ENCODE results near the gene FDX1.

Gene FDX1

GRCh38 chr11:110471371-110471770, 41.6 kb downstream of the FDX1 start:
- H3K4me3 ChIP-seq (ENCODE audit: low read depth, low read length) = no peak overlapping the region
- no peak for TF ChIP-seq CTCF (IDR thresholded peaks at IDR 0.05; ENCODE audit: low read depth, low read length)

GRCh38 chr11:110472858-110473257, 43.1 kb downstream of the FDX1 start:
- no peak overlapping the region for H3K4me3 ChIP-seq (ENCODE audit: low read depth, low read length)
- TF ChIP-seq CTCF (IDR thresholded peaks at IDR 0.05; ENCODE audit: low read depth, low read length) = no peak

- no peak for TF ChIP-seq CTCF (IDR thresholded peaks at IDR 0.05; ENCODE audit: low read depth, low read length)
- no peak overlapping the region for H3K4me3 ChIP-seq (ENCODE audit: low read depth, low read length)
These were observed 44.0 kb downstream of the FDX1 start for GRCh38 chr11:110473706-110474105.

GRCh38 chr11:110474578-110474977, 44.8 kb downstream of the FDX1 start:
- TF ChIP-seq CTCF (IDR thresholded peaks at IDR 0.05; ENCODE audit: low read depth, low read length) = no peak
- H3K4me3 ChIP-seq (ENCODE audit: low read depth, low read length) = no peak overlapping the region

- H3K4me3 ChIP-seq (ENCODE audit: low read depth, low read length) = no peak overlapping the region
- TF ChIP-seq CTCF (IDR thresholded peaks at IDR 0.05; ENCODE audit: low read depth, low read length) = no peak
These were observed 45.9 kb downstream of the FDX1 start for GRCh38 chr11:110475671-110476070.

- no peak overlapping the region for H3K4me3 ChIP-seq (ENCODE audit: low read depth, low read length)
- TF ChIP-seq CTCF (IDR thresholded peaks at IDR 0.05; ENCODE audit: low read depth, low read length) = no peak
These were observed 48.7 kb downstream of the FDX1 start for GRCh38 chr11:110478410-110478809.

GRCh38 chr11:110479108-110480101, 49.7 kb downstream of the FDX1 start:
- no peak for TF ChIP-seq CTCF (IDR thresholded peaks at IDR 0.05; ENCODE audit: low read depth, low read length)
- H3K4me3 ChIP-seq (ENCODE audit: low read depth, low read length) = no peak overlapping the region

Measured in WI38 (cell line).